Spleen (tissue), 11 donors: Measurements from ENCODE around the gene ASPDH. TPM values are rescaled to one million over a fixed set of nuclear protein-coding genes. Genes with fewer than 3 reads are reported as not detected.

Experiments
- DNase-seq: peaks from one replicate; pipeline ENCODE4 v3.0.0-alpha.2; 2020
- H3K27ac ChIP-seq, 8 donors: fragments of 200-600 bp; sonication (generic) in 7 of 8; 1 replicate in 4 of 8; 2 replicates in 4 of 8; pipeline versions ENCODE4 v1.5.0 to v1.8.0; 2016 to 2021; ENCODE audit warnings: inconsistent platforms in 4 of 8, mild to moderate bottlenecking in 4 of 8, moderate library complexity in 1 of 8
- H3K27me3 ChIP-seq, 7 donors: fragments of 200-600 bp; sonication (generic) in 6 of 7; replicated peaks in 1 of 7; 1 replicate in 4 of 7; 2 replicates in 3 of 7; pipeline versions ENCODE4 v1.5.0 to v1.8.0; 2016 to 2021; ENCODE audit warnings: inconsistent platforms in 3 of 7, mild to moderate bottlenecking in 1 of 7
- H3K36me3 ChIP-seq, 6 donors: fragments of 200-600 bp; sonication (generic) in 5 of 6; 1 replicate in 4 of 6; 2 replicates in 2 of 6; pipeline versions ENCODE4 v1.5.0 to v1.8.0; 2016 to 2021; ENCODE audit warnings: inconsistent platforms in 2 of 6
- H3K4me1 ChIP-seq, 6 donors: fragments of 200-600 bp; sonication (generic) in 5 of 6; 1 replicate in 3 of 6; 2 replicates in 3 of 6; pipeline versions ENCODE4 v1.5.0 to v1.8.0; 2016 to 2021; ENCODE audit warnings: inconsistent platforms in 3 of 6
- H3K4me3 ChIP-seq, 8 donors: fragments of 200-600 bp; sonication (generic) in 7 of 8; 1 replicate in 4 of 8; 2 replicates in 4 of 8; pipeline versions ENCODE4 v1.5.0 to v1.8.0; 2016 to 2021; ENCODE audit warnings: inconsistent platforms in 4 of 8, mild to moderate bottlenecking in 4 of 8, moderate library complexity in 2 of 8
- H3K9me3 ChIP-seq, 8 donors: fragments of 200-600 bp; sonication (generic) in 7 of 8; 1 replicate in 4 of 8; 2 replicates in 4 of 8; pipeline versions ENCODE4 v1.5.0 to v1.8.0; 2016 to 2021; ENCODE audit warnings: inconsistent platforms in 4 of 8
- POLR2A ChIP-seq, 3 donors: fragments of 450-650 bp; IDR thresholded peaks; one replicate each; pipeline ENCODE4 v1.5.1; 2017; ENCODE audit warnings: antibody characterized with exemption in 3 of 3, mild to moderate bottlenecking in 1 of 3
- POLR2AphosphoS5 ChIP-seq, 3 donors: sonication (generic); formaldehyde crosslinking; IDR thresholded peaks; one replicate each; pipeline ENCODE4 v1.5.1; 2017; ENCODE audit warnings: antibody characterized with exemption in 3 of 3
- WGBS, 5 donors: extraction: QIAGEN DNeasy Blood & Tissue Kit in 3 of 5; methylation state at CpG; one replicate each; pipeline versions ENCODE4 v1.1.5 to v1.1.7; 2013 to 2018; 5-methylcytosine and 5-hydroxymethylcytosine counted together
- intact Hi-C: fragments of 100-400 bp; cut with DNase I; formaldehyde crosslinking; loops from one replicate; pipeline ENCODE4 v1.15.0; 2023; ENCODE audit warnings: low total_unique reads
- polyA plus RNA-seq, 3 donors: library from polyadenylated mRNA; stranded (reverse); fragments of 200-250 nt; gene quantifications; one replicate each; pipeline ENCODE4 v1.2.1, GENCODE V29; 2013
- total RNA-seq, 7 donors: library from RNA; depleted of rRNA in 3 of 7; stranded (reverse); fragments of >200 nt in 3 of 7; fragmentation: NEBNext Ultra II Directional in 4 of 7; extraction: Animal tissue kit (Norgen Biotek cat#: 25700) in 4 of 7; gene quantifications; one replicate each; pipeline versions ENCODE4 v1.1.0 to v1.2.1, GENCODE V29; 2016 to 2021
- TF ChIP-seq, protein P1 (sequence below), 11 experiments: fragments of 200-600 bp in 7 of 11; fragments of 450-650 bp in 4 of 11; sonication (generic) in 4 of 11; IDR thresholded peaks in 8 of 11; conservative IDR thresholded peaks in 3 of 11; 1 replicate in 7 of 11; 2 replicates in 4 of 11; pipeline versions ENCODE4 v1.4.0 to v1.8.0; 2016 to 2021; ENCODE audit warnings: antibody characterized with exemption in 11 of 11, inconsistent platforms in 4 of 11, mild to moderate bottlenecking in 1 of 11
- donor health status: healthy with polysubstance abuse.
- donor health status: DM: no; HTN: no; CAD: no; lungs with moderate emphysema.
- donor health status: DM: no; HTN: no; CAD: no.
- donor health status: Bipolar disorder and iron deficiency.
- donor health status: healthy.
- donor health status: DM: no; HTN: no; CAD: no.
- donor health status: DM: yes; HTN: yes; CAD: no.

The ASPDH gene
- total and polyA plus RNA-seq, 10 donors: not detected

DNA sequence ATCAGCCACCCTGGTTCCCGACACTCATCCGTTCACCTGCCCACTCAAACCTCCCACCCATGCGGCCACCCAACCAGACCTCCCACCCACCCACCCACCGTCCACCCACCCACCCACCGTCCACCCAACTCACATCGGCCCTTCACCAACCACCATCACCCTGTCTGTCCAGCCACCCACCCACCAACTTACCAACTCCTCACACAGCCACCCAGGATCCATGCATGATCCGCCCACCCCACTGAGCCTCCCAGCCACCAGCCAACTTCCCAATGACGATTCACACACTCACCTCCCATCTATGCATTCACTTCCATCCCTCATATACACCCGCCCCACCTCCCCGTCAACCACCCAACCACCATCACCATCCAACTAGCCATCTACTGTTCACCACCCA lies 7.0 kb downstream of the ASPDH start:
- Histone ChIP-seq H3K36me3 (peaks cover 0 to 12% (median 4%) of the 10 kb centered on the region in 6 donors), H3K9me3 (no peaks in the 10 kb centered on the region), H3K27ac (no peak overlapping the region), H3K4me3 (no peak overlapping the region), H3K4me1 (peaks cover 0 to 15% (median 11%) of the 10 kb centered on the region in 6 donors), H3K27me3 (no peaks in the 10 kb centered on the region)
- 90 to 98% (median 96%) methylated on average over 7 to 10 of the region's 10 CpGs for whole genome bisulfite sequencing, 5 donors
- intact Hi-C loops: no loop called here
- TF ChIP-seq POLR2A (IDR thresholded peaks at IDR 0.05): no peak
- TF ChIP-seq POLR2AphosphoS5 (IDR thresholded peaks at IDR 0.05): no peak
- TF ChIP-seq, protein P1, sequence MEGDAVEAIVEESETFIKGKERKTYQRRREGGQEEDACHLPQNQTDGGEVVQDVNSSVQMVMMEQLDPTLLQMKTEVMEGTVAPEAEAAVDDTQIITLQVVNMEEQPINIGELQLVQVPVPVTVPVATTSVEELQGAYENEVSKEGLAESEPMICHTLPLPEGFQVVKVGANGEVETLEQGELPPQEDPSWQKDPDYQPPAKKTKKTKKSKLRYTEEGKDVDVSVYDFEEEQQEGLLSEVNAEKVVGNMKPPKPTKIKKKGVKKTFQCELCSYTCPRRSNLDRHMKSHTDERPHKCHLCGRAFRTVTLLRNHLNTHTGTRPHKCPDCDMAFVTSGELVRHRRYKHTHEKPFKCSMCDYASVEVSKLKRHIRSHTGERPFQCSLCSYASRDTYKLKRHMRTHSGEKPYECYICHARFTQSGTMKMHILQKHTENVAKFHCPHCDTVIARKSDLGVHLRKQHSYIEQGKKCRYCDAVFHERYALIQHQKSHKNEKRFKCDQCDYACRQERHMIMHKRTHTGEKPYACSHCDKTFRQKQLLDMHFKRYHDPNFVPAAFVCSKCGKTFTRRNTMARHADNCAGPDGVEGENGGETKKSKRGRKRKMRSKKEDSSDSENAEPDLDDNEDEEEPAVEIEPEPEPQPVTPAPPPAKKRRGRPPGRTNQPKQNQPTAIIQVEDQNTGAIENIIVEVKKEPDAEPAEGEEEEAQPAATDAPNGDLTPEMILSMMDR (IDR thresholded peaks at IDR 0.05 in 8 of 11, conservative IDR thresholded peaks at IDR 0.05 in 3 of 11): no peak
- DNase-seq: peak; percentile 47

DNA sequence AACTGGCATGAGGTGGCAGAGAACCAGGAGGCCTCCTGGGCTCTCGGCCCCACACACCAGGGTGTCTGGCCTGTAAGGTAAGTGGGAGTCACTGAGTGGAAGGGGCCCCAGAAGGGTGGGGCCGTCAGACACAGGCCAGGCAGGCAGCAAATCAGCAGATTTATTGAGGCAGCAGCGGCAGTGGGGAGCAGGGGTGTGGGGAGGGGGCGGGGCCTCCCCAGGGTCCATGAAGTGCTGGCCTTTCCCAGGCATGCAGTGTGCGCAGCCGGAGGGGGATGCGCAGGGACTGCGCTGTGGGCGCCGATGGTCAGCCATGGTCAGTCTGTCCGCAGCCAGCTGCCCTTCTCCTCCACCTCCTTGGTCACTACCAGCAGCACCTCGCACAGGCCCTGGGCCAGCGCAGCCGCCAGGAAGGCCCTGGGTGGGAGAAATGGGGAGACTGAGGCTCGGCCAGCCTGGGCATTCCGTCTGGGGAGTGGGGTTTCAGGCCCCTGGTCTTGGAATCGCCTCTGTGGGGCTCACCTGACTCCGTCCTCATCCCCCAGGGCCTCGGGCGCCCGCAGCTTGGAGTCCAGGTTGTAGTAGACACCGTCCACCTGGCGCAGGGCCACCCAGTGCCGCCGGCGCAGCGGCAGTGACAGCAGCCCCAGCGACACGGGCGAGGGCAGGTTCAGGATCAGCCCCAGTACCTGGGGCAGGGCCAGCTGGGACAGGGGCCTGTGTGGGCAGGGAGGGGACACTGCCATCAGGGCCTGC lies 7.7 kb downstream of the ASPDH start:
- intact Hi-C loops: no loop called here
- no peaks in the 10 kb centered on the region for H3K27me3 ChIP-seq
- peak; percentile 67 for DNase-seq
- H3K4me1 ChIP-seq: peaks cover 0 to 12% (median 10%) of the 10 kb centered on the region in 6 donors
- WGBS, 5 donors: 90 to 96% (median 93%) methylated on average over 13 to 30 of the region's 30 CpGs
- H3K36me3 ChIP-seq: peaks cover 0 to 12% (median 4%) of the 10 kb centered on the region in 6 donors
- H3K4me3 ChIP-seq: no peak overlapping the region
- peak in 2 of 3 donors; percentile 20 to 31 for TF ChIP-seq POLR2AphosphoS5 (IDR thresholded peaks at IDR 0.05)
- TF ChIP-seq POLR2A (IDR thresholded peaks at IDR 0.05): no peak
- TF ChIP-seq, protein P1 (IDR thresholded peaks at IDR 0.05 in 8 of 11, conservative IDR thresholded peaks at IDR 0.05 in 3 of 11): no peak
- H3K9me3 ChIP-seq: no peaks in the 10 kb centered on the region
- H3K27ac ChIP-seq: no peak overlapping the region

DNA sequence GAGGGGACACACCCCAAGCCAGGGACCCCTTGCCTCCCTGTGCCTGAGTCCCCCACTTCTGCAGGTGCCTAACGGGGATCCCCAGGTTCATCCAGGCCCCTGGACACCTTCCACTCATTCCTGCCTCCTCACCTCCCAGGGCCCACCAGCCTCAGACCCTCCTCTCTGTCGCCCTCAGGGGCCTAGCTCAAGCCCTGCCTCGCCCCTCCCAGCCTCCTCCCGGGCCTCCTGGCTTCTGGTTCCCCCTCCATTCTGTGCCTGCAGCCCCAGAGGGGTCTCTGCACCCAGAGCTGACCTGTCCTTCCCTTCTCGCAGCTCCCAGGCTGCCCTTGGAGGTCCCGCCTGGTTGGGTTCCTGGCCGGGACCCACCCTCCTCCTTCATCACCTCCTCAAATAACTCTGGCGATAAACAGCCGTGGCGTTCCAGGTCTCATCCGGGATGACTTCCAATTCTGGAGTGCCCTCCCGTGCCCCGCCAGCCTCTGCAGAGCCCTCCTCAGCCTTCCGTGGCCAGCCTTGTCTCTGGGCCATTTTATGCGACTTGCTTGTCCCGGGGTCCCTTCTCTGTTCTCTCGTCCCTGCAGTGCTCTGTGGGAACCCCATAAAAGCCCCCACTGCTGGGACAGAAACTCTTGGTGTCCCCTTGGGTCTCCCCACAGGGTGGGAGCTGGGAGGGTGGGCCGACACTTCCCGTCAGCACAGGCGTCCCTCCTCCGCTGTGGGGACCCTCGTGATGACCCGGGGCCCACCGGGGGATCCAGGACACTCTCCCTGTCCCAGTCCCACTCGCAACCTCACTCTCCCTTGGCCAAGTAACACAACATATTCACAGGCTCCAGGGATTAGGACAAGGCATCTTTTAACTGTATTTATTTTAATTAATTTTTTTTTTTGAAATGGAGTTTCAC lies 11.9 kb downstream of the ASPDH start:
- Histone ChIP-seq H3K9me3 (no peaks in the 10 kb centered on the region), H3K27me3 (no peaks in the 10 kb centered on the region), H3K4me1 (no peaks in the 10 kb centered on the region), H3K36me3 (peaks cover 0 to 12% (median 4%) of the 10 kb centered on the region in 6 donors), H3K4me3 (no peak overlapping the region), H3K27ac (no peak overlapping the region)
- peak; percentile 59 for DNase-seq
- intact Hi-C loops: no loop called here
- no peak for TF ChIP-seq POLR2AphosphoS5 (IDR thresholded peaks at IDR 0.05)
- TF ChIP-seq, protein P1 (IDR thresholded peaks at IDR 0.05 in 8 of 11, conservative IDR thresholded peaks at IDR 0.05 in 3 of 11): no peak
- no peak for TF ChIP-seq POLR2A (IDR thresholded peaks at IDR 0.05)
- WGBS, 5 donors: 75 to 87% (median 82%) methylated on average over 25 of the region's 25 CpGs

DNA sequence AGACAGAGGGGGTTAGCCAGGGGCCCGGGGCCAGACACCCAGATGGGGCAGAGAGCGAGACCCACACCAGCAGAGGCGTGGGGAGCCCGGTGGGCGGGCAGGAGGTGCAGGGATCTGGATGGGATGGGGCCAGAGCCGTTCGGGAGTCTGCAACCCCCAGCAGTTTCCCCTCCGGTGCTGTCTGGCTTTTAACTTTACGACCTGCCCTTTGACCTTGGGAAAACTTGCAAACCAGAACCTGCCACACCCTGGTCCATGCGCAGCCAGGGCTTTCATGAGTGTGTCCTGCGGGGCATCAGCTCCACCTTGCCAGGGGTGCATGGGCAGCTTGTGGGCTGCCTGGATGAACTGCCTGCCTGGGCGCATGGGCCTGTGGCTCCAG lies 12.5 kb downstream of the ASPDH start:
- H3K9me3 ChIP-seq: no peaks in the 10 kb centered on the region
- peaks cover 0 to 9% (median 3%) of the 10 kb centered on the region in 6 donors for H3K36me3 ChIP-seq
- intact Hi-C loops: no loop called here
- H3K27me3 ChIP-seq: no peaks in the 10 kb centered on the region
- peak; percentile 68 for DNase-seq
- no peak overlapping the region for H3K4me3 ChIP-seq
- H3K4me1 ChIP-seq: no peaks in the 10 kb centered on the region
- no peak overlapping the region for H3K27ac ChIP-seq
- 77 to 84% (median 82%) methylated on average over 6 to 12 of the region's 12 CpGs for WGBS, 5 donors
- TF ChIP-seq, protein P1 (IDR thresholded peaks at IDR 0.05 in 8 of 11, conservative IDR thresholded peaks at IDR 0.05 in 3 of 11): no peak
- no peak for TF ChIP-seq POLR2AphosphoS5 (IDR thresholded peaks at IDR 0.05)
- no peak for TF ChIP-seq POLR2A (IDR thresholded peaks at IDR 0.05)
